AG09309 (cell line): ENCODE data around the gene UNC13B.
"Not testable (repeated sequence)": the region's sequence is repeated elsewhere in the genome, so short reads cannot be mapped to it uniquely, and the experiment has no call there.

Experiments
- DNase-seq: peaks from one replicate; pipeline ENCODE4 v3.0.0-alpha.2; 2010; ENCODE audit warnings: low read depth
- H3K4me3 ChIP-seq: 2 replicates; pipeline ENCODE4 v1.5.1; 2011; ENCODE audit warnings: mild to moderate bottlenecking, low read depth, low read length, moderate library complexity; ENCODE audit not compliant: control insufficient read depth
- CTCF ChIP-seq: IDR thresholded peaks from 2 replicates; pipeline ENCODE4 v1.5.1; 2011; ENCODE audit warnings: mild to moderate bottlenecking, low read depth, low read length, inconsistent platforms; ENCODE audit not compliant: insufficient read depth, control insufficient read depth; ENCODE audit errors: missing control alignments

Gene UNC13B

GRCh38 chr9:35152926-35153325 lies 8.9 kb upstream of the UNC13B start:
- no peak for TF ChIP-seq CTCF
- DNase-seq = no peak
- H3K4me3 ChIP-seq = no peak overlapping the region

GRCh38 chr9:35156781-35157180 lies 5.0 kb upstream of the UNC13B start:
- H3K4me3 ChIP-seq = no peak overlapping the region
- no peak for TF ChIP-seq CTCF
- no peak for DNase-seq

- not testable (repeated sequence) for H3K4me3 ChIP-seq, DNase-seq
Measured at GRCh38 chr9:35157836-35158235, 4.0 kb upstream of the UNC13B start.

GRCh38 chr9:35158501-35159280 lies 3.1 kb upstream of the UNC13B start:
- H3K4me3 ChIP-seq = no peak overlapping the region
- no peak for DNase-seq
- no peak for TF ChIP-seq CTCF

GRCh38 chr9:35162605-35163315 lies 951 bp downstream of the UNC13B start:
- DNase-seq = no peak
- H3K4me3 ChIP-seq = peak overlapping the region; percentile 89
- no peak for TF ChIP-seq CTCF

- no peak for DNase-seq
- no peak overlapping the region for H3K4me3 ChIP-seq
- TF ChIP-seq CTCF = no peak
Measured at GRCh38 chr9:35163413-35163812, 1.6 kb downstream of the UNC13B start.

- DNase-seq = no peak
- no peak overlapping the region for H3K4me3 ChIP-seq
- no peak for TF ChIP-seq CTCF
Measured at GRCh38 chr9:35164711-35165110, 2.9 kb downstream of the UNC13B start.

GRCh38 chr9:35167429-35167828 lies 5.6 kb downstream of the UNC13B start:
- not testable (repeated sequence) for H3K4me3 ChIP-seq, DNase-seq
